Measurements from ENCODE around the gene OR56A3.
"Not testable (repeated sequence)": the region's sequence is repeated elsewhere in the genome, so short reads cannot be mapped to it uniquely, and the experiment has no call there.

Gene OR56A3, protein sequence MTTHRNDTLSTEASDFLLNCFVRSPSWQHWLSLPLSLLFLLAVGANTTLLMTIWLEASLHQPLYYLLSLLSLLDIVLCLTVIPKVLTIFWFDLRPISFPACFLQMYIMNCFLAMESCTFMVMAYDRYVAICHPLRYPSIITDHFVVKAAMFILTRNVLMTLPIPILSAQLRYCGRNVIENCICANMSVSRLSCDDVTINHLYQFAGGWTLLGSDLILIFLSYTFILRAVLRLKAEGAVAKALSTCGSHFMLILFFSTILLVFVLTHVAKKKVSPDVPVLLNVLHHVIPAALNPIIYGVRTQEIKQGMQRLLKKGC

DNA sequence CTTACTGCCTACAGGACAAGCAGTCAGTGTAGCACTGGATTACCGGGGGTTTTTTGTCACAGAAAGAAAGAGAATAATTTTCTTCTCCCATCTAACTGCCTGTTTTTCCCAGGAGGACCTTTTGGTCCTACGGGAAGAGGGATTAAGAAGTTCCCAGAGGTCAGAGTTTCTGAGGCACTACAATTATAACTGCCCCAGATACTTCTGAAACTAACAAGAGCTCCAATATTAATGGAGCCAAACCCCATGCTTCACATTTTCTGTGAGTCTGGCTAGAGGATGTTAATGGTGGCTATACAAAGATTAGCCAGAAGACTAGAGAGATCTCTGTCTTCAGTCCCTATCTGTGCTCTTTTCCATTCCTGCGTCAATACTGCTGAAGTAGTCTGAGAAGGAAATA, at the start of gene OR56A3:
Gene OR56A3, plus strand, starts transcription at position 301 of the 400 bp plus-strand sequence. CDS start 5,096 bp downstream, outside the sequence.
- DNase-seq = no peak

DNA sequence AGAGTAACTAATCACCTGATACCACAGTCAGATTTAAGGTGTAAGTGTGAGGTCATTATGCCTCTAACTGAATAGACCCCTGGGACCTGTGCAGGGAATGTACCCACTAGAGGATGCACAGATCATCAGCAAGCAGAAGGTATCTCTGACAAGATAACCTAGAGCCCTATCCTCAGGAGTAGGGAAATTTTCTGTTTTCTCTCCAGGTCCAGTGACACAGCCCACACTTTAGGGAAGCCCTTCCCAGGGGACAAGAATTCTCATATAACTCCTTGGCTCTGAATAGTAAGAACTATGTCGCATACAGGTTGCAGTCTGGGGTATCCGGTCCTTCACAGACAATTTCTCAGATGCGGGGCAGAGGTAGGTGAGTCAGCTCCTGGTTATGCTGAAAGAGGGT, 49.1 kb upstream of the OR56A3 start, which contains the start of gene OR52E5:
Gene OR52E5, plus strand, starts transcription at position 301 of the 400 bp plus-strand sequence. CDS start 7,569 bp downstream, outside the sequence.
- no peak for DNase-seq

DNA sequence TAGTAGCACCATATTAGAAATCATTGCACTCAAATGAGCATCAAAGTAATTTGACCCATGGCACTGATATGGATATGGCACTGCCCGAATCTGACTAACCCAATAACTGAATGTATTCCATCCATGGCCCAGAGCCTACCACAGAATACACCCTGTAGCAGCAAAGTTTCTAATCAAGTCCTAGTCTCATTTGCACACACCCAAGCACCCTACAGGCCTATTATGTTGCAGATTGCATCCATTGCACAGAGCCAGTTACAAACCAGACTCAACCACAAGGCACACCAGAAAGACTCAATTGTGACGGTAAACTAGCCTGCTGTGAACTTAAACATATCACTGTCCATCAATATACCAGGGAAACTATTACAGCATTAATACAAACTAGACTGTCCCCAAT, 42.5 kb upstream of the OR56A3 start:
- no peak for DNase-seq

DNA sequence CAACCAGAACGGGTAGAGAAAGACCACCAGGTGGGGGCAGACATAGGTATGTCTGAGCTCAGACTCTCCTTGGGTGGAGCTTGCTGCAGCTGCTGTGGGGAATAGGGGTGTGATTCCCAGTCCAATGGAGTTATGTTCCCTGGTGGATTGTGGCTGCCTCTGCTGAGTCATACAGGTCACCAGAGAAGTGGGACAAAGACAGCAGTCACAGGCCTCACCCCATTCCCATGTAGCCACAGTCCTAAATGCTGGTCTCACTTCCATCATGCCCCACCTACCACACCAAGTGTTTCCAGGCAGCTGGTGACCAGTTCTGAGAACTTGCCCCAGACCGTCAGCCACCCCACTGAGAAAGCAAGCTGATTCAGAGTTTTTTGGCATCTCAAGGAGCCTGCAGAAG, 31.5 kb upstream of the OR56A3 start:
- DNase-seq = no peak

DNA sequence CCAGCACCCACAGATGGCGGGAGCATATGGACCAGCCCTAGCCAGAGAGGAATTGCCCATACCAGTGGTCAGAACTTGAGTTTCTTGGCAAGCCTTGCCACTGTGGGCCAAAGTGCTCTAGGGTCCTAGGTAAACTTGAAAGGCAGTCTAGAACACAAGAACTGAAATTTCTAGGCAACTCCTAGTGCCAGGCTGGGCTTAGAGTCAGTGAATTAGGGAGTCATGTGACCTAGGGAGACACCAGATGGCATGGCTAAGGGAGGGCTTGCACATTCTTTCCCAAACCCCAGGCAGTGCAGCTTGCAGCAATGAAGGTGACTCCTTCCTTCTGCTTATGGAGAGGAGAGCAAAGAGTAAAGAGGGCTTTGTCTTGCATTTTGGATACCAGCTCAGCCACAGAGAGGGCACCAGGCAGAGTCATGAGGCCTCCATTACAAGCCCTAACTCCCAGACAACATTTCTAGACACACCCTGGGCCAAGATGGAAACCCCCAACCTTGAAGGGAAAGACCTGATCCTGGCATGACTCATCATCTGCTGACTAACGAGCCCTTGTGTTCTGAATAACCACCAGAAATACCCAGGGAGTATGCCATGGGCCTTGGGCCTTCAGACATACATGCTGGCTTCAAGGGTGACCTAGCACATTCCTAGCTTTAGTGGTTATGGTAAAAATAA, 19.2 kb upstream of the OR56A3 start:
- no peak for DNase-seq

DNA sequence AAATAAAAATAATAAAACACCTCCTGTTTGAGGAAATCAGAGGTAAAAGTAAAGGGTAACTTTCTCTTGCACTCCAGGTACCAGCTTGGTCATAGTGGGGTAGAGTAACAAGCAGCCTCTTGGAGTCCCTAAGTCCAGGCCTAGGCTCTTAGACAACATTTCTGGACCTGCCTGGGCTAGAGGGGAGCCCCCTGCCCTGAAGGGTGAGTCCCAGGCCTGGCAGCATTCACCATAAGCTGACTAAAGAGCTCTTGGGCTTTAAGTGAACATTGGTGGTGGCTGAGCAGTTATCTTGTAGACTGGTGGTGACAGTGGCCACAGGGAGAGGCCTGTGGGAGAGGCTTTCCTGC, 18.6 kb upstream of the OR56A3 start:
- no peak for DNase-seq

DNA sequence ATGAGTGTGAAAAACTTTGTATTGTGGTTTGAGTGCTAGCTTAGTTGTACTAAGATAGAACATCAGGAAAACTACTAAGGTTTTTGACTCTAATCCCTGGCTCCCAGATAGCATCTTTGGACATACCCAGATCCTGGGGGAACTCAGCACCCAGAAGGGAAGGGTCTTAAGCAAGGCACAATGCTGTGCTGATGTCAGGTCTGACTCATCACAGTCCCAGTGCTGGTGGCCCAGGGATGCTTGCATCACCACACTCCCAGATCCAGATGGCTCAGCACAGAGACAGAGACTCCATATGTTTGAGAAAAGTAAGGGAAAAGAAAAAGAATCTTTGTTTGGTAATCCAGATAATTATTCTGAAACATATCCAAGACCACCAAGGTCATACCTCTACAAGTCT, 18.3 kb upstream of the OR56A3 start:
- DNase-seq = no peak

DNA sequence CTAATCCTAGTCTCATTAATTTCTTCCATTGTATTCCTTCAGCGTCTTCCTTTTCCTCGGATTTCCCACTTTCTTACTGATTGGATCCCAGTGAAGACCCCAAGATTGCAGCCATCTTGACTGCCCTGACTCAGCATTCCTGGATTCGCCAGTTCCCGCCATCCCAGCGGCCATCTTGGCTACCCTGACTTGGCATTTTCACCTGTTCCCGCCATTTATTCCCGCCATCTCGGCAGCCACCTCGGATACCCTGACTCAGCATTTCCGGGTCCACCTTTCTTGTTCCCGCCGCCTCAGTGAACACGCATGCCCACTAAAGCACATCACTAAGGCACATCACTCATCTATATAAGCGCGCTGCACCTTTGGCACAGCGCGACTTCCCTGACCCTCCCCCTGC, 13.8 kb upstream of the OR56A3 start:
- DNase-seq = no peak

DNA sequence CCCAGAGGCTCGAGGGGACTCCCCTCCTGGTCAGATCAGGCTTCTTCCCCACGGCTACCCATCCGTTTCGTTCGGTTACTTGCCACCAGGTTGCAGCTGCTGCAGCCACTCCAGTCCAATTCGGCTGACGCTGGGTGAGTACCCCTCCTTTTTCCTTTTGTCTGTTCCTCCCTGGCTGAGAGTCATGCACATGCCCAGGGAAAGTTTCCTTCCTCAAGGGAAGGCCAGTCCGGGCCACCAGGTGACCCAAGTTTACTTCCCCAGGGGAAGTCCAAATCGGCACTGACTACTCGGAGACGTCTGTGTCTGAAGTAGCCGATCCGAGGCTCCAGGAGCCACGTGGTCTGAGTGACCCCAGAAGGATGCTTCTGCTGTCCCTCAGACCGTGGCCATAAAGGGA, 13.2 kb upstream of the OR56A3 start:
- DNase-seq = no peak

DNA sequence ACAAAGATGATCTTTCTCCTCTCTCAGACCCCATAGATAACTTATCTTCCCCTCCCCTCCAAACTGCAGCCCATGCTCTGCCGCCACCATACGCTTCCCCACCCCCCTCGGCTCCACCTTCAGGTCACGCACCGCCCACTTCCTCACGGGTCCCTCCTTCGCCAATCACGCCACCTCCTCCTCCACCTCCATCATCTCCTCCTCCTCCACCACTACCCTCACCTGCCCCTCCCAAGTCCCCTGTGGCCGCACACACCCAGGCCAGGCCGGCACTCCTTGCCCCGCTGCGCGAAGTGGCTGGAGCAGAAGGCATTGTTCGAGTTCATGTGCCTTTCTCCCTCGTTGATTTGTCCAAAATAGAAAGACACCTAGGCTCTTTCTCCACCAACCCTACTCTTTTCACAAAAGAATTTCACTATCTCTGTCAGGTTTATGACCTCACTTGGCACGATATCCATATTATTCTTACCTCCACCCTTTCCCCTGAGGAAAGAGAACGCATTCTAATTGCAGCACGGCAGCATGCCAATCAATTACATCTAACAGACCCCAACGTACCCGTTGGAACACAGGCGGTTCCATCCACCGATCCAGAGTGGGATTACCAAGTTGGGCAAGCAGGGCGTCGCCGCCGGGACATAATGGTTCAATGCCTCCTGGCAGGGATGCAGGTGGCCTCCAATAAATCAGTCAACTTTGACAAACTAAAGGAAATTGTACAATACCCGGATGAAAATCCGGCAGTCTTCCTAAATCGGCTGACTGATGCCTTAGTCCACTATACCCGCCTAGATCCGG, 12.3 kb upstream of the OR56A3 start:
- DNase-seq = no peak

DNA sequence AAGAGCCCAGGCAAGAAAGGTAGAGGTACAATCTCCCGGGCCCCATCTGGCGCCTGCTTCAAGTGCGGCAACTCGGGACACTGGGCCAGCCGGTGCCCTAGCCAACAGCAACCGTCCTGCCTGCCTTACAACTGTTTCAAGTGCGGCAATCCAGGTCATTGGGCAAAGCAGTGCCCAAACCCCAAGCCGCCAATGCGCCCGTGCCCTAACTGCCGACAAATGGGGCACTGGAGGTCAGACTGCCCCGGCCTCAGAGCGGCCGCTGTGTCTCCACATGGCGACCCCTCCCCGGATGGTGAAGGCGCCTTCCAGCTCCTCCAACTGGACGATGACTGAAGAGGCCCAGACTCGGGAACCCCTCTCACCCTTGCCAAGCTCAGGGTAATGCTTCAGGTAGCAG, 11.4 kb upstream of the OR56A3 start:
- no peak for DNase-seq

DNA sequence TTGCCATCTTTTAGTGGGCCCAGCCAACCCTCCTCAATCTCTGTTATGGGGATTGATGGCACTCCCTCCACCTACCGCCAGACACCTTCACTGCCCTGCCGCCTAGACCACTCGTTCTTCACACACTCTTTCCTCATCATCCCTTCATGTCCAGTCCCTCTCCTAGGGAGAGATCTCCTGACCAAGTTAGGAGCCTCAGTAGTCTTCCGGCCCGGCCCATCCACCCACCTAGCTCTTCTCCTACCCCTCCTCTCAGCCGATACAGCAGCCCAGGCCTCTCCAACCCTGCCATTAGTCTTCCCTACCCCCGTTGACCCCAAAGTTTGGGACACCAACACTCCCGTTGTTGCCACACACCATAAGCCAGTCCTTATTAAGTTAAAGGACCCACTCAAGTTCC, 11.0 kb upstream of the OR56A3 start:
- DNase-seq = no peak

DNA sequence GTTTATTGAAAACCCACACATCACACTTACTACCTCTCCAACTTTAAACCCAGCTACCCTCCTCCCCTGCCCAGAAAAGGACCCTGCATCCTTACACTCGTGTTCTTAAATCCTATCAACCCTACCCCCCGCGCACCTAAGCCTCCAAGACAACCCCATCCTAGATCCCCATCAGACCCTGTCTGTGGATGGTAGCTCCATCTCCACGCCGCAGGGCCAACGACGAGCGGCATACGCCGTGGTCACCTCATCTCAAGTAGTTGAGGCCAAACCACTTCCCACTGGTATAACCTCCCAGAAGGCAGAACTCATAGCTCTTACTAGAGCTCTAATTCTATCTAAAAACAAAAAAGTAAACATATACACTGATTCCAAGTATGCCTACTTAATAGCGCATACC, 9.4 kb upstream of the OR56A3 start:
- DNase-seq = no peak

DNA sequence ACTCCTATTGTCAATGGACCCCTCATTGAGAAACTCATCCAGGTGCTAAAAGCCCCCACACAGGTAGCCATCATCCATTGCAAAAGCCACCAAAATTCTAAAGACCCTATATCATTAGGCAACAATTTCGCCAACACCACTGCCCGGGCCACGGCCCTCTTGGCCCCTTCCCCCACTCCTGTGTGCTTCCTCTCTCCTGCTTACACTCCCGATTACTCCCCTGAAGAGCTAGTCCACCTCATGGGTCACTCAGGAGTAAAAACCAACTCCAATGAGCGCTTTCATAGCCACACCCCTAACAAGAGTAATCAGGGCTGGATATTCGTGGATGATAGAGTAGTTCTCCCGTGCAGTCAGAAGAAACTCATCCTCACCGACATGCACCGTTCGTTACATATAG, 8.9 kb upstream of the OR56A3 start:
- DNase-seq = no peak

DNA sequence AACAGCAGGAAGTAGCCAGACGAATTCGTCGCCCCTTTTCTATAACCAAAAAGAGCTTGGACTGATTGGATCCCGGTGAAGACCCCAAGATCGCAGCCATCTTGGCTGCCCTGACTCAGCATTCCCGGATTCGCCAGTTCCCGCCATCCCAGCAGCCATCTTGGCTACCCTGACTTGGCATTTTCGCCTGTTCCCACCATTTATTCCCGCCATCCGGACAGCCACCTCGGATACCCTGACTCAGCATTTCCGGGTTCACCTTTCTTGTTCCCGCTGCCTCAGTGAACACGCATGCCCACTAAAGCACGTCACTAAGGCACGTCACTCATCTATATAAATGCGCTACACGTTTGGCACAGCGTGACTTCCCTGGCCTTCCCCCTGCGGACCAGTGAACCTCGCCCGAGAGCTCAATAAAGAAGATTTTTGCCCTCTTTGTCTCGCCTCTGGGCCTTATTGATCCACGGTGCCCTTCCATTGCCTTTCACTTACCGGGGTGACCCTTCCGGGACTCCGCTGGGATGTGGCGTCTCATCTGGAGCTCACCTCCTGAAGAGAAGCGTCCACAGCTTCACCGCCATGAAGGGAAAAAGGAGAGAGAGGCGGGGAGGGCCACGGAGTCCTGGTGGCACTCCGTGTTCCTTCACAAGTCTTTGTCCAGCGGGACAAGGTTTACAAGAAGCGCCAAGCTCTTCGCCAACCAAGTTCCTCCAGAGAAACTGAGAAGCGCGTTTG, 4.0 kb upstream of the OR56A3 start:
- no peak for DNase-seq

DNA sequence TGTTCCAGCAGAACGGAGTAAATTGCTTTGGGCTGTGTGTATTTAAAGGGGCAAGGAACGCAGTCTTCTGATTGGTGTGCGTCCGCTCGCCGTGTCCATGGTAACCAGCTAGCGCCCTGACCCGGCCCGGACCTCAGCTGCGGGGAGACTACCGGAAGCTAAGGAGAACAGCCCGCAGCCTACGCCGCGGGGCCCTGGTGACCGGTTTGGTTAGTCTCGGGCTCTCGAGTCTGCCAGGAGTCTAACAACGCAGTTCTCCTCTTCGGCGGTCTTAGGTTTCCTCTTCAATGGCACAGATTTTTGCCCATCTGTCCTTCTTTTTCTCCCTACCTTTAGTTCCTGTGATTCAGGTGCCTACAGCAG, 3.5 kb upstream of the OR56A3 start:
- no peak for DNase-seq

DNA sequence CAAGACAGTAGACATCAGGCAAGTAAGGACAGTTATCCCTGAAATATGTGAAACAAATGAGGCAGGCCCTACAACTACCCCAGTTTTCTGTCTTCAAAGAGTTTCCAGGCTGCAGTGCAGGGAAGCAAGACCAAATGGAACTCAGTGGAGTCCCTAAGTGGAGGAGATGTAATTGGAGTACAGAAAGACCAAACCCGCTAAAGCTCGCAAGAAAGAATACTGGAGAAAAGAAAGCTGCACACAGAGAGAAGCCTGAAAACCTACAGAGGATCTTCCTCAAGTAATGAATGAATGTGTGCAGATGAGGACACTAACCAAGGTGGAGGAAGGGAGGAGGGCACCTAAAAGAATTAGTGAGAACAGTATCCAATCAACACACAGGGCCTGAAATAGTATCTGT, 1.3 kb upstream of the OR56A3 start:
- DNase-seq = no peak

DNA sequence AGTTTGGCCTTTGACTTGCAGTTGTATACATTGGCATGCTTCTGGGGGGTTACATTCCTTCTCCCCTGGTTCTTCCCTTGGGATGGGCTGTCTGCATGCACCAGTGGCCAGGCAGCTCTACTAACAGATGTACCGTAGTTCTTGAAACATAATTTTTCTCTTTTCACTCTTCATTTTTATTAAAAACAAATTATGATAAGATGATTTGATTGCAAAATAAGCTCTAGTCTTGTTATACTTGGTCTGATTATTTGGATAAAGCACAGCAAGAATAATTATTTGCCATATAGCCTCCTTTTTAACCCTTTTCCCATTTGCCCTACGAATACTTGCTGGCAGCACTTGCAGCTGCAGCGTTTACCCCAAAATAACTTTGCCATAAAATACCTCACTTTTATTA, 13.5 kb downstream of the OR56A3 start:
- no peak for DNase-seq

DNA sequence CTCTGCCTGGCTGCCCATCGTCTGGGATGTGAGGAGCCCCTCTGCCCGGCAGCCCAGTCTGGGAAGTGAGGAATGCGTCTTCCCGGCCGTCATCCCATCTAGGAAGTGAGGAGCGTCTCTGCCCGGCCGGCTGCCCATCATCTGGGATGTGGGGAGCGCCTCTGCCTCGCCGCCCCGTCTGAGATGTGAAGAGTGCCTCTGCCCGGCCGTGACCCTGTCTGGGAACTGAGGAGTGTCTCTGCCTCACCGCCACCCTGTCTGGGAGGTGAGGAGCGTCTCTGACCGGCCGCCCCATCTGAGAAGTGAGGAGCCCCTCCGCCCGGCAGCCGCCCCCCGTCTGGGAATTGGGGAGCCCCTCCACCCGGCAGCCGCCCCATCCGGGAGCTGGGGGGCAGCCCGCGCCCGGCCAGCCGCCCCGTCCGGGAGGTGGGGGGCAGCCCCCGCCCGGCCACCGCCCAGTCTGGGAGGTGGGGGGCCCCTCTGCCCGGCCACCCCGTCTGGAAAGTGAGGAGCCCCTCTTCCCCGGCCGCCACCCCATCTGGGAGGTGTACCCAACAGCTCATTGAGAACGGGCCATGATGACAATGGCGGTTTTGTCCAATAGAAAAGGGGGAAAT, 18.8 kb downstream of the OR56A3 start:
- DNase-seq = not testable (repeated sequence)

DNA sequence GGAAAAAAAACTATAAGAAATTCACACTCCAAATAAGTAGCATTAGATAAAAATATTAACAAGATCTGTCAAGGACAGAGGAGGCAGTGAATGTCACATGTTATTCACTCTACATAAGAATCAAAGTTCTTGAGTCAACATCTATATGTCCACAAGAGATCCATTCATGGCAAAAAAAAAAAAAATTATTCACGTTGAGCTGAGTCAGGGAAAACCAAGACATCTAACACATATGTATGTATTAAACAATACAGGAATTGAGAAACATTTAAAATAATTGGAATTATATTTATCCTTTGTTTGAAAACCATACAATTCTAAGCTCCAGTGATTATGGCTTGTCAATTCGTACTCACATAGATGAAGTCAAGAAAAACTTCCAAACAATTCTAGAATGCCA, 24.9 kb downstream of the OR56A3 start:
- no peak for DNase-seq

DNA sequence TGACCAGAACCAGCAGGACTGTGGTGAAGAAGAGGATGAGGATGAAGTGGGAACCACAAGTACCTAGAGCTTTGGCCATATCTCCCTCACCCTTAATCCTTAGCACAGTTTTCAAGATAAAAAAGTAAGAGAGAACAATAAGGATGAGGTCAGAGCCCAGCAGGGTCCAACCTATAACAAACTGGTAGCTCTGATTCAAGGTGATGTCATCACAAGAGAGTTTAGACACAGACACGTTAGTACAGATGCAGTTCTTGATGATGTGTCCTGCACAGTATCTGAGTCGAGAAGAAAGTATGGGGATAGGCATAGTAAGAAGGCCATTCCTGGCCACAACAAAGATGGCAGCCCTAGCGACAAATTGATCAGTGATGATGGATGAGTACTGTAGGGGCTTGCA, 25.7 kb downstream of the OR56A3 start:
- DNase-seq = no peak

Measured in anterior cingulate cortex (tissue), 58 donors.